IPS-20b (cell line): Measurements from ENCODE around the gene FLT1.
A peak's percentile ranks its signal among the peaks of the same experiment; 100 is the strongest.

Source experiments
- H3K27ac ChIP-seq: one replicate; pipeline ENCODE4 v1.5.1; 2013; ENCODE audit warnings: low read length
- H3K27me3 ChIP-seq: 2 replicates; pipeline ENCODE4 v1.6.1; 2013; ENCODE audit warnings: mild to moderate bottlenecking, low read length, inconsistent platforms; ENCODE audit not compliant: insufficient read depth
- H3K36me3 ChIP-seq: 2 replicates; pipeline ENCODE4 v1.6.1; 2013; ENCODE audit warnings: low read depth, mild to moderate bottlenecking, inconsistent platforms, low read length, moderate library complexity; ENCODE audit not compliant: insufficient read depth
- H3K4me1 ChIP-seq: 2 replicates; pipeline ENCODE4 v1.6.1; 2013; ENCODE audit warnings: mild to moderate bottlenecking, control low read depth, inconsistent platforms, low read length, moderate library complexity; ENCODE audit not compliant: insufficient read depth
- H3K4me3 ChIP-seq: 2 replicates; pipeline ENCODE4 v1.5.1; 2013; ENCODE audit warnings: mild to moderate bottlenecking, low read length, inconsistent platforms
- H3K9ac ChIP-seq: 2 replicates; pipeline ENCODE4 v1.6.1; 2013; ENCODE audit warnings: low read depth, mild to moderate bottlenecking, inconsistent platforms, low read length, moderate library complexity
- H3K9me3 ChIP-seq: 2 replicates; pipeline ENCODE4 v1.6.1; 2013; ENCODE audit warnings: mild to moderate bottlenecking, low read depth, low read length, inconsistent platforms; ENCODE audit not compliant: insufficient read depth

The FLT1 gene, protein sequence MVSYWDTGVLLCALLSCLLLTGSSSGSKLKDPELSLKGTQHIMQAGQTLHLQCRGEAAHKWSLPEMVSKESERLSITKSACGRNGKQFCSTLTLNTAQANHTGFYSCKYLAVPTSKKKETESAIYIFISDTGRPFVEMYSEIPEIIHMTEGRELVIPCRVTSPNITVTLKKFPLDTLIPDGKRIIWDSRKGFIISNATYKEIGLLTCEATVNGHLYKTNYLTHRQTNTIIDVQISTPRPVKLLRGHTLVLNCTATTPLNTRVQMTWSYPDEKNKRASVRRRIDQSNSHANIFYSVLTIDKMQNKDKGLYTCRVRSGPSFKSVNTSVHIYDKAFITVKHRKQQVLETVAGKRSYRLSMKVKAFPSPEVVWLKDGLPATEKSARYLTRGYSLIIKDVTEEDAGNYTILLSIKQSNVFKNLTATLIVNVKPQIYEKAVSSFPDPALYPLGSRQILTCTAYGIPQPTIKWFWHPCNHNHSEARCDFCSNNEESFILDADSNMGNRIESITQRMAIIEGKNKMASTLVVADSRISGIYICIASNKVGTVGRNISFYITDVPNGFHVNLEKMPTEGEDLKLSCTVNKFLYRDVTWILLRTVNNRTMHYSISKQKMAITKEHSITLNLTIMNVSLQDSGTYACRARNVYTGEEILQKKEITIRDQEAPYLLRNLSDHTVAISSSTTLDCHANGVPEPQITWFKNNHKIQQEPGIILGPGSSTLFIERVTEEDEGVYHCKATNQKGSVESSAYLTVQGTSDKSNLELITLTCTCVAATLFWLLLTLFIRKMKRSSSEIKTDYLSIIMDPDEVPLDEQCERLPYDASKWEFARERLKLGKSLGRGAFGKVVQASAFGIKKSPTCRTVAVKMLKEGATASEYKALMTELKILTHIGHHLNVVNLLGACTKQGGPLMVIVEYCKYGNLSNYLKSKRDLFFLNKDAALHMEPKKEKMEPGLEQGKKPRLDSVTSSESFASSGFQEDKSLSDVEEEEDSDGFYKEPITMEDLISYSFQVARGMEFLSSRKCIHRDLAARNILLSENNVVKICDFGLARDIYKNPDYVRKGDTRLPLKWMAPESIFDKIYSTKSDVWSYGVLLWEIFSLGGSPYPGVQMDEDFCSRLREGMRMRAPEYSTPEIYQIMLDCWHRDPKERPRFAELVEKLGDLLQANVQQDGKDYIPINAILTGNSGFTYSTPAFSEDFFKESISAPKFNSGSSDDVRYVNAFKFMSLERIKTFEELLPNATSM (N-terminal part only)

DNA sequence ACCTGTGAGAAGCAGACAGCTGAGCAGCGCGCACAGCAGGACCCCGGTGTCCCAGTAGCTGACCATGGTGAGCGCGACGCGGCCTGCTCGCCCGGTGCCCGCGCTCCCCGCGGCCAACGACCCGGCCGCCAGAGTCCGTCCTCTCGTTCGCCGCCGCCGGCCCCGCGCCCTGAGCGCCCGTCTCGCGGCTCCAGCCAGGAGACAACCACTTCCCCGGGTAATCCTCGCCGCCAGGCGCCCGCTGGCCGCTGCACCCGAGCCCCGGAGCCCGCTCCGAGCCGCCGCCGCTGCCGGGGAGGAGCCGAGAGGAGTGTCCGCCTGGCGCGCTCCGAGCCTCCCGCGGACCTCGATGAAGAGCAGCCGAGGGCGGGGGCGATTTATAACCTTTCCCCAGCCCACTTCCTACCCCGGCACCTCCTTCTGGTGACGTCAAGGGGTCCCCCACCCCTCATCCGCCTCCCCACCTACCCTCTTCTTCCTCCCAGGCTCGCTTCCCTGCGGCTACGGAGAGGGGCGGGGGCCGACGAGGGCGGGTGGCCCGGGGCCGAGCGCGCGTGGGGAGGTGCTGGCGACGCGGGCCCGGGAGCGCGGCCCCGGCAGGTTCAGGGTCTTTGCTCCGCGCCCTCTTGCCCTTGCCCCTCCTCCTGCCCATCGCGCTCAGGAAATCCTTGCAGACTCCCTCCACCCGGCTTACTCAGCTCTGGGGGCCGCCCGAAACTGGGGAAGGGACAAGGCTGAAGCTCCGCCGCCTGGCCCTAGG lies at the start of gene FLT1:
TSS of gene FLT1 (minus strand) at position 351 of the 760 bp plus-strand sequence. CDS start at position 66, 285 bp downstream.
- peak within 1 kb of the TSS; percentile 88 for H3K4me3 ChIP-seq
- H3K36me3 ChIP-seq = peaks cover 7% of the 10 kb centered on the region; the same call in 1 of the 2 replicates
- peaks cover 63% of the 10 kb centered on the region for H3K27me3 ChIP-seq
- peak within 1 kb of the TSS; percentile 80; the same call in 1 of the 2 replicates for H3K9ac ChIP-seq
- H3K9me3 ChIP-seq = no peaks in the 10 kb centered on the region
- H3K27ac ChIP-seq = no peak within 1 kb of the TSS
- peaks cover 41% of the 10 kb centered on the region for H3K4me1 ChIP-seq

- H3K9me3 ChIP-seq = no peaks in the 10 kb centered on the region
- no peaks in the 10 kb centered on the region for H3K27me3 ChIP-seq
Observed at GRCh38 chr13:28544026-28544425, 49.1 kb upstream of the FLT1 start.

DNA sequence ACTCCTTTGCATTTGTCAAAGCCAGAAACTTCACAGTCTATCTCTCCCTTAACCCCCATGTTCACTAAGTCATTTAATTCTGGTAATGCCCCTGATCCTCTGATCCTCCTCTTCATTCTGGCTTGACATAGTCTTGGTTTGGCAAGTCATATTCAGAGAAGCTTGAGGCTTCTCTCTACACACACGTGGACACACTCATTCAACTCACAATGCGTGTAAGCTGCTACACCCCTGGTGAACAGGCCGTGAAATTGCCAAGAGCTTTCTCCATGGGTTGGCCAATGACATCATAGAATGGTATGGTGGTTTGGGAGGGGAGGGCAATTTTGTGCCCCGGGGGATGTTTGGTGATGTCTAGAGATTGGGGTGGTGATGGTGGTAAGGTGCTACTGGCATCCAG lies 47.9 kb upstream of the FLT1 start:
- no peaks in the 10 kb centered on the region for H3K4me1 ChIP-seq
- H3K9me3 ChIP-seq = no peaks in the 10 kb centered on the region
- H3K4me3 ChIP-seq = no peak overlapping the region
- H3K27ac ChIP-seq = no peak overlapping the region
- H3K27me3 ChIP-seq = no peaks in the 10 kb centered on the region
- H3K9ac ChIP-seq = no peak overlapping the region
- H3K36me3 ChIP-seq = no peaks in the 10 kb centered on the region

More at GRCh38 chr13:28544026-28544425, 49.1 kb upstream of the FLT1 start:
- Histone ChIP-seq H3K27ac (no peak overlapping the region), H3K4me3 (no peak overlapping the region), H3K9ac (no peak overlapping the region), H3K36me3 (no peaks in the 10 kb centered on the region), H3K4me1 (no peaks in the 10 kb centered on the region)

GRCh38 chr13:28541966-28542365 lies 47.0 kb upstream of the FLT1 start:
- no peaks in the 10 kb centered on the region for H3K36me3 ChIP-seq
- H3K4me1 ChIP-seq = no peaks in the 10 kb centered on the region
- no peaks in the 10 kb centered on the region for H3K9me3 ChIP-seq
- no peaks in the 10 kb centered on the region for H3K27me3 ChIP-seq
- H3K9ac ChIP-seq = no peak overlapping the region
- no peak overlapping the region for H3K4me3 ChIP-seq
- H3K27ac ChIP-seq = no peak overlapping the region

DNA sequence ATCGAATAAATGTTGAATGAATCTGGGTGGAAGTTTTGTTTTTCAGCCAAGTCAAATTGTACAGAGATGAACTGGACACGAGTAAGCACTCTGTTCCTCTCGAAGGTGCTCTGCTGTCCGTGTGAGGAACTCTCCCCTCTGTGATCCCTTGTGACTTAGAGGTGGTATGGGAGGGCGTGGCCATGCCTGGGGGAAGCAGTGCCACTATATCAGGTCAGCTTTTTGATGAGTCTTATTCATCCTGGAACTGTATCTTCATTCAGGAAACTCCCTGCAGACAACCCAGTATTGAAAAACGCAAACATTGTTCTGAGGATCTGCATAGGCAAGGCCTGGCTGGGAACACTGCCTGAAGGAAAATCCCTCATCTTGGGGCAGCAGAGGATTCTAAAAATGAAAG lies 45.7 kb upstream of the FLT1 start:
- Histone ChIP-seq H3K4me1 (no peaks in the 10 kb centered on the region), H3K27ac (no peak overlapping the region)

DNA sequence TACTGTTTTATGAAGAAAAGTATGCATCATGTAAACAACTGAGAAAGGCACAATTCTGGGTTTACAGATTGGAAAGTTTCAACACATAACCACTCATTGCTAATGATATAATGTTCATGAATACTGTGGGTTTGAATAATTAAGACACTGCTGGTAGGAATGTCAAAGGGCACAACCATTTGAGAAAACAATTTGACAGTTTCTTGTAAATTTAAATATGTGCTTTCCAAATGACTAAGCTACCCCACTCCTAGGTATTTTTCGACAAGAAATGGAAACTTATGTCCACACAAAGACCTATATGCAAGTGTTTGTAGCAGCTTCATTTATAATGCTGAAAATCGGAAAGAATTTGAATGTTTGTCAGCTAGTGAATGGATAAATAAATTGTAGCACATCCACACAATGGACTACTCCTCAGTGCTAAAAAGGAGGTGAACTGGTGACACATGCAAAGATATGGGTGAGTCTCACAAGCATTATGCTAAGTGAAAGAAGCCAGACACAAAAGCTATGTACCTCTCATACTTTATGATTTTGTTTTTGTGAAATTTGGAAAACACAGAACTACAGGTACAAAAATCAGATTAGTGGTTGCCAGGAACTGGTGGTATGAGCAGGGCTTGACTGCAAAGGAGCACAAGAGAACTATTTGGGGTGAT lies 44.8 kb upstream of the FLT1 start:
- Histone ChIP-seq H3K36me3 (no peaks in the 10 kb centered on the region), H3K4me3 (no peak overlapping the region), H3K9ac (no peak overlapping the region), H3K27me3 (no peaks in the 10 kb centered on the region), H3K9me3 (peaks cover 6% of the 10 kb centered on the region), H3K4me1 (no peaks in the 10 kb centered on the region), H3K27ac (no peak overlapping the region)

More for the DNA sequence above, 45.7 kb upstream of the FLT1 start:
- H3K4me3 ChIP-seq = no peak overlapping the region
- H3K27me3 ChIP-seq = no peaks in the 10 kb centered on the region
- no peaks in the 10 kb centered on the region for H3K36me3 ChIP-seq
- H3K9me3 ChIP-seq = peaks cover 6% of the 10 kb centered on the region
- H3K9ac ChIP-seq = no peak overlapping the region

DNA sequence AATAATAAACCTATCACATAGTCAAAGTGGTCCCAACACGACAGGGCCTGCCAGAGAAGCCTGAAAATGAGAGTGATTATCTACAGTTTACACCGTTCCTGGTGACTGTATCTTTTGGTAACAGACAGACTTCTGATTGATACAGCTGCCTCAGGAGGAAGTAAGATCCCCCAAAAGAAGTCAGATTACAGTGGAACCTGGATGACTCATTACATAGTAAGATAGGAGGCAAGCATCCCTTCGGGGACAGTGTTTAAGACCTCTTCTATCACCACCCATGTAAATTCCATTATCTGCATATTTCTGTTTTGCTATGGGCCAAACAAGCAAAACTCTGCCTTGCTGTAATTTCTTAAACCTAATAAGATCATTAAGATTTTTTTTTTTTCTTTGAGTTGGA lies 44.0 kb upstream of the FLT1 start:
- Histone ChIP-seq H3K27me3 (peaks cover 7% of the 10 kb centered on the region), H3K9me3 (peaks cover 6% of the 10 kb centered on the region), H3K9ac (no peak overlapping the region), H3K36me3 (no peaks in the 10 kb centered on the region), H3K27ac (no peak overlapping the region), H3K4me1 (no peaks in the 10 kb centered on the region; the same call in 1 of the 2 replicates), H3K4me3 (no peak overlapping the region)

- Histone ChIP-seq H3K36me3 (no peaks in the 10 kb centered on the region), H3K9me3 (peaks cover 6% of the 10 kb centered on the region), H3K4me3 (no peak overlapping the region), H3K4me1 (no peaks in the 10 kb centered on the region; the same call in 1 of the 2 replicates), H3K27ac (no peak overlapping the region), H3K27me3 (peaks cover 23% of the 10 kb centered on the region), H3K9ac (no peak overlapping the region)
Observed at GRCh38 chr13:28537171-28537570, 42.2 kb upstream of the FLT1 start.

- Histone ChIP-seq H3K36me3 (no peaks in the 10 kb centered on the region), H3K4me1 (no peaks in the 10 kb centered on the region; the same call in 1 of the 2 replicates), H3K27ac (no peak overlapping the region), H3K9ac (no peak overlapping the region), H3K9me3 (peaks cover 6% of the 10 kb centered on the region), H3K4me3 (no peak overlapping the region), H3K27me3 (peaks cover 30% of the 10 kb centered on the region)
Observed at GRCh38 chr13:28536371-28536770, 41.4 kb upstream of the FLT1 start.

DNA sequence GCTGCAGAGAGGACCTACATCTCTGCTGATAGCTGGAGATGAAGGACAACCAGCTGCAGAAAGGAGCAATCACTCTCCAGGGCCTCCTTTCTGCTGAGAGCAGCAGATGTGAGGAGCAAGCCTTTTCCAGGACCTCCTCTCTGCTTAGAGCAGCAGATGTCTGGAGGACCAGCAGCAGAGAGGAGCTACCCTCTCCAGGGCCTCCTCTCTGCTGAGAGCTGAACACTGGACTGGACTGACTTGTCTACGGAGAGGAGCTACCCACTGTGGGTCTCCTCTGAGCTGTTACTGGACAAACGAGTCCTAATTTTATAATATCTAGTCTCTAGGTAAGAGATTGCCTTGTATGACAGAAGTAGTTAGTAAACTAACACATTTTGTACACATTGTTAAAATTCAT lies 40.8 kb upstream of the FLT1 start:
- Histone ChIP-seq H3K27ac (no peak overlapping the region), H3K9ac (no peak overlapping the region), H3K4me3 (no peak overlapping the region), H3K27me3 (peaks cover 36% of the 10 kb centered on the region), H3K9me3 (peaks cover 6% of the 10 kb centered on the region), H3K36me3 (no peaks in the 10 kb centered on the region), H3K4me1 (peaks cover 1% of the 10 kb centered on the region; the same call in 1 of the 2 replicates)
